Fibroblast of pulmonary artery (primary cell): Measurements from ENCODE around the gene TSPAN9.
A peak's percentile ranks its signal among the peaks of the same experiment; 100 is the strongest.

ENCODE experiments used
- DNase-seq: peaks from one replicate; pipeline ENCODE4 v3.0.0-alpha.2; 2010; ENCODE audit warnings: low read depth
- H3K4me3 ChIP-seq: replicated peaks from 2 replicates; pipeline ENCODE4 v1.5.1; 2011; ENCODE audit warnings: low read depth, mild to moderate bottlenecking, control low read depth, low read length, moderate library complexity
- TF ChIP-seq, protein P1 (sequence below): IDR thresholded peaks from 2 replicates; pipeline ENCODE4 v1.5.1; 2011; ENCODE audit warnings: mild to moderate bottlenecking, control low read depth, low read length, inconsistent platforms; ENCODE audit errors: missing control alignments

TSPAN9 gene

DNA sequence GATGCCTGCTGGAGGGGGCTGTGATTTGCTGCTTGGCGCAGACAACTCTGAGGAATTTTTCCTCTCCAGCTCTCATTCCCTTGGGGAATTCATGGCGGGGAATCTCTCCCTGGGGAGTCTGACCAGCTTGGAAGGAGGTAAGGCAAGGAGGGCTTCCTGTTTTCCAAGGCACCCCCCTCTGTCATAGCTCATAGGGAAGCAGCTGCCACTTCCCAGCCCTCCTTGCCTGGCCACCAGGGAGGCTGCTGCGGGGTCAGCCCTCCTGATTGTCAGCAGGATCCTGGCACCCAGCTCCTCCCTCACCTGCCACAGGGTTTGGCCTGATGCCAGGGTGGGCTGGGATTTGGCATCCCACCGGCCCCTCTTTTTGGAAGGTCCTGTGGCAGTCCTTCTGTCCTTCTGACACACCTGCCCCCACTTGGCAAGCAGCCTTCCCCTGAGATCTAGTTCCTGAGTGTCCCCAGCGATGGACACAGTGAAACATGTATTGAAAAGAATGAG lies 74.9 kb downstream of the TSPAN9 start:
- no peak overlapping the region for H3K4me3 ChIP-seq
- TF ChIP-seq, protein P1, sequence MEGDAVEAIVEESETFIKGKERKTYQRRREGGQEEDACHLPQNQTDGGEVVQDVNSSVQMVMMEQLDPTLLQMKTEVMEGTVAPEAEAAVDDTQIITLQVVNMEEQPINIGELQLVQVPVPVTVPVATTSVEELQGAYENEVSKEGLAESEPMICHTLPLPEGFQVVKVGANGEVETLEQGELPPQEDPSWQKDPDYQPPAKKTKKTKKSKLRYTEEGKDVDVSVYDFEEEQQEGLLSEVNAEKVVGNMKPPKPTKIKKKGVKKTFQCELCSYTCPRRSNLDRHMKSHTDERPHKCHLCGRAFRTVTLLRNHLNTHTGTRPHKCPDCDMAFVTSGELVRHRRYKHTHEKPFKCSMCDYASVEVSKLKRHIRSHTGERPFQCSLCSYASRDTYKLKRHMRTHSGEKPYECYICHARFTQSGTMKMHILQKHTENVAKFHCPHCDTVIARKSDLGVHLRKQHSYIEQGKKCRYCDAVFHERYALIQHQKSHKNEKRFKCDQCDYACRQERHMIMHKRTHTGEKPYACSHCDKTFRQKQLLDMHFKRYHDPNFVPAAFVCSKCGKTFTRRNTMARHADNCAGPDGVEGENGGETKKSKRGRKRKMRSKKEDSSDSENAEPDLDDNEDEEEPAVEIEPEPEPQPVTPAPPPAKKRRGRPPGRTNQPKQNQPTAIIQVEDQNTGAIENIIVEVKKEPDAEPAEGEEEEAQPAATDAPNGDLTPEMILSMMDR = no peak
- DNase-seq = peak; percentile 53

DNA sequence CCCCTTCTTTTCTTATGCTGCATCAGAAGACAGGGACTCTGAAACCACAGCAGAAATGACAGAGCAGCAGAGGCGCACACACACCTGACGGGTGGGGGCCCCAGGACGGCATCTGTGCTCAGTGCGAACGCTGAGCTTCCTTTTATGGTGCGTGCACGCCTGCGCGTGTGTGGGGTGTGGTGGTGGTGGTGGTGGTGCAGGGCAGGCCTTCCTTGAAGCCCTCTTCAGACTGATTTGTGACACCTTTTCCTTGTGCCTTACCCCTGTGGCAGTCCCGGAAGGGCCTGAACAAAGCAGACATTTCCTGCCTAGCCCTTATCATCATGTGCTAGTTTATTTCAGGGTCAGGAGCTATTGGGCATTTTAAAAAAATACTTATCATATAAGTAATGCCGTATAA lies 75.7 kb downstream of the TSPAN9 start:
- TF ChIP-seq, protein P1 = no peak
- DNase-seq = no peak
- no peak overlapping the region for H3K4me3 ChIP-seq

DNA sequence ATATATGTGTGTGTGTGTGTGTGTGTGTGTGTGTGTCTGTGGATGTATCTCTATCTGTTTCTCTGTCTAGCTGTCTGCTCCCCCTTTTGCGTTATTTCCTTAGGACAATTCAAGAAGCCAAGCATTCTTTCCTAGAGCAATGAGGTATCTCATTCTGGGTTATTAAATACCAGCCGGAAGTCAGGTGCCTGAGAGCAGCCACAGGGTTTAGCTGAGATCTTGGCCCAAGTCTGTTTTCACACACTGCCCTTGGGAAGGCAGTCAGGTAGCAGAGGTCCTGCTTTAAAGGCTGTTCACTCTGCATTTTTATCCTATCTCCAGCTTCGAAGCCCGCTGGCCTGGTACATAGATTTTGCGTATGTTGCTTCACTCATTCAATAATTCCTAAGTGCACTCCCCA lies 76.8 kb downstream of the TSPAN9 start:
- DNase-seq = no peak
- TF ChIP-seq, protein P1 = no peak

DNA sequence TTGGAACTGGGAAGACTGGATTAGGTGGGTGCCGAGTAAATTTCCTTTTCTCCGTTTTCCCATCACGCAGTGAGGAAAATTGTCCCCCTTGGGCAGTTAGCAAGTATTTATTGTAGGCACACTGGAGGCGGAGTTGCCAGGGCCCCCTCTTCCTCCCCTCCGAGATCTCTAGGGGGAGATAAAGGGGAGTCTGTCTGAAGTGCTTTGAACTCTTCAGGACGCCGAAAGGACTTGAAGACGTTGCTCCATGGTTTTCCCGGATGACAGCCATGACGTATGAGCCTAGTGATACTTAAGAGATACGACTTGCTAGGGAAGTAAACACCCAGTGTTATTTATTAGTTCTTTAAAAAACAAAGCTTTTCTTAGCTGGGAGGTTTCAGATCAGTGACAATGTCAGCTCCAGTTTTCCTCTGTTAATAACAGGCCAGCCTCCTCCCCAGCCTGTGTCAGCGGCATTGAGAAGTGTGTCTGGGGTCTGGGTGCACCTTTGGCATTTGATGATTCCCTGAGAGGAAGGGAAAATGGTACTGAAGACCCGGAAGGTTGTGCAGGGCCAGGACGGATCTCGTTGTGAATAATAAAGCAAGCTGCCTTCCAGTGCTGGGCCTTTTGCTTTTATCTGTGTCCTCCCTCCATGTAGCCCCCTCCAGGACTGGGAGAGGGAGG lies 78.7 kb downstream of the TSPAN9 start:
- H3K4me3 ChIP-seq = no peak overlapping the region
- TF ChIP-seq, protein P1 = no peak

More for the DNA sequence above, 76.8 kb downstream of the TSPAN9 start:
- no peak overlapping the region for H3K4me3 ChIP-seq

DNA sequence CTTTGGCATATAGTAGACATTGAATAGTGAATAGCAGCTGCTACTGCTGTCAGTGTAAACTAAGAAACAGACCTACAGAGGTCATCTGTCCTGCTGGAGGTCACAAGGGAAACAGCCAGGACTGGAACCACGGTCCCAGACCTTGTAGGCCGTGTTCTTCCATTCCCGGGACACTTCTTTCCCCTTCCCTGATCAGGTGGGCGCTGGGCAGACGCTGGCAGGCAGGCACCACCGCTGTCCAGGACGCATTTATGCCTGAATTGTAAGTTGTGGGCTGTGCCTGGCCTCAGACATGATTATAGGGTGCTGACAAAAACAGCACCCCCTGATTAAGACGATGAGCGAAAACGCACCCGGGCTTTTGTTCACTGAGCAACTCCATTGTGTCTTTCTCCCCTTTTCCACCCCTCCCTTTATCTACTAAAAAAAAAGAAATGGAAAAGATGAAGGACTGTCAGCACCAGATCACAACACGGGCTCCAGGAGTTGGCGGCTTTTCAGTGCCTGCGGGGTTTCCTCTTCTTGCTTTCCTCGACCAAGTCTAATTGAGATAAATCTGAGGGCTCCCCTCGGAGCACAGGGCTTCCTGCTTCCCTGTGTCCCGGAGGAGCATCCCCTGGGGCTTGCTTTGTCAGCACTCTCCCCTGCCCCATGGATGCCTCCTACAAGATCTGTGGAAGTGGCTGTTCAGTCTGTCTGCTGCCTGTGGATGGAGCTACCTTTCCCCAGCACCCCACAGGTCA lies 80.6 kb downstream of the TSPAN9 start:
- DNase-seq = no peak
- TF ChIP-seq, protein P1 = no peak
- no peak overlapping the region for H3K4me3 ChIP-seq

More for the DNA sequence above, 78.7 kb downstream of the TSPAN9 start:
- no peak for DNase-seq

DNA sequence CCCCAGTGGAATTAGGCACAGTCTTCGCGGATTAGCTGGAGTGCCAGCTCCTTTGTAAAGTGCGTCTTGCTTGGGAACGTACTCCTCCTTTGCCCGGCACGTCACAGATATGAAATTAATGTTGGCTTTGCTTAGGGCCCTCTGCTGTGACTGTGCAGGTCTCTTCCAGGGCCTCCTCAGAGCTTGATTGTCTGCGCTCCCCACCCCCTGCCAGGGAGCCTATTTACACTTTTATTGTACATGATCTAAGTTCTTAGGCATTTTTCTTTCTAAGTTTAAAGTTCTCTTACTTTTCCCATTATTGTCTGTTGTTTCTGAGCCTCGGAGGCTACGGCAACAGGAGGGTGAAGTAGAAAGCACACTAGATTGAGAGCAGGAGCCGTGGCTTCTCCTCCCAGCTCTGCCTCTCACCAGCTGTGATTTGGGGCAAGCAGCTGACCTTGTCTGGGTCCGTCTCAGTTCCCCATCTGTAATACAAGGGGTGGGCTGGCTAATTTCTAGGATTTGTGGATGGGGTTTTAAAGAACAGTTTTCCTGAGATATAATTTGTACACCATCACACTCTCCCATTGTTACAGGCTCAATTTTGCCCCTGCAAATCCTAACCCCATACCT lies 81.8 kb downstream of the TSPAN9 start:
- DNase-seq = peak; percentile 53
- TF ChIP-seq, protein P1 = no peak
- no peak overlapping the region for H3K4me3 ChIP-seq
